ENCODE results near the gene MEP1A.

MEP1A gene

GRCh38 chr6:46888031-46888430 is 94.8 kb downstream of the MEP1A start:
- Histone ChIP-seq H3K27ac (ENCODE audit: low read depth, low read length) (no peak overlapping the region), H4K8ac (ENCODE audit: low read depth, low read length) (no peak overlapping the region), H3K4me1 (ENCODE audit: control insufficient read depth, low read depth, low read length) (no peaks in the 10 kb centered on the region), H4K5ac (ENCODE audit: low read length) (no peak overlapping the region), H3K27me3 (ENCODE audit: insufficient read depth, low read length, poor library complexity) (no peaks in the 10 kb centered on the region), H2BK120ac (ENCODE audit: low read depth, low read length) (no peak overlapping the region), H3K4me3 (ENCODE audit: low read length) (no peak overlapping the region), H2BK5ac (ENCODE audit: low read length) (no peak overlapping the region), H2AK5ac (ENCODE audit: low read length) (no peak overlapping the region), H3K36me3 (ENCODE audit: control insufficient read depth, insufficient read depth, low read length) (no peaks in the 10 kb centered on the region), H3K23ac (ENCODE audit: low read length) (no peak overlapping the region), H2BK15ac (replicated peaks; ENCODE audit: low read depth) (no peak overlapping the region), H3K79me2 (ENCODE audit: control insufficient read depth, insufficient read depth, low read length) (no peaks in the 10 kb centered on the region), H3K4ac (ENCODE audit: low read depth, low read length) (no peak overlapping the region), H3K18ac (ENCODE audit: low read length) (no peak overlapping the region), H3K9ac (ENCODE audit: low read length) (no peak overlapping the region), H3K79me1 (ENCODE audit: low read length) (no peaks in the 10 kb centered on the region), H3K56ac (ENCODE audit: low read length) (no peak overlapping the region), H3K4me2 (ENCODE audit: low read length) (no peak overlapping the region)
- DNase-seq = no peak
- WGBS (ENCODE audit: extremely low coverage, insufficient coverage, low lambda C conversion rate) = no CpG with 5 or more reads among the region's 3 CpGs

GRCh38 chr6:46888578-46888977 is 95.4 kb downstream of the MEP1A start:
- H3K36me3 ChIP-seq (ENCODE audit: control insufficient read depth, insufficient read depth, low read length) = no peaks in the 10 kb centered on the region
- no peaks in the 10 kb centered on the region for H3K79me1 ChIP-seq (ENCODE audit: low read length)
- no peak overlapping the region for H4K8ac ChIP-seq (ENCODE audit: low read depth, low read length)
- H4K5ac ChIP-seq (ENCODE audit: low read length) = no peak overlapping the region
- H2AK5ac ChIP-seq (ENCODE audit: low read length) = no peak overlapping the region
- no peaks in the 10 kb centered on the region for H3K4me1 ChIP-seq (ENCODE audit: control insufficient read depth, low read depth, low read length)
- H3K79me2 ChIP-seq (ENCODE audit: control insufficient read depth, insufficient read depth, low read length) = no peaks in the 10 kb centered on the region
- H2BK5ac ChIP-seq (ENCODE audit: low read length) = no peak overlapping the region
- H2BK120ac ChIP-seq (ENCODE audit: low read depth, low read length) = no peak overlapping the region
- no peak overlapping the region for H3K56ac ChIP-seq (ENCODE audit: low read length)
- no peak overlapping the region for H3K4ac ChIP-seq (ENCODE audit: low read depth, low read length)
- H3K4me3 ChIP-seq (ENCODE audit: low read length) = no peak overlapping the region
- H2BK15ac ChIP-seq (replicated peaks; ENCODE audit: low read depth) = no peak overlapping the region
- no CpG with 5 or more reads among the region's 4 CpGs for WGBS (ENCODE audit: extremely low coverage, insufficient coverage, low lambda C conversion rate)
- no peaks in the 10 kb centered on the region for H3K27me3 ChIP-seq (ENCODE audit: insufficient read depth, low read length, poor library complexity)
- DNase-seq = no peak
- H3K23ac ChIP-seq (ENCODE audit: low read length) = no peak overlapping the region
- no peak overlapping the region for H3K18ac ChIP-seq (ENCODE audit: low read length)
- no peak overlapping the region for H3K4me2 ChIP-seq (ENCODE audit: low read length)
- H3K9ac ChIP-seq (ENCODE audit: low read length) = no peak overlapping the region
- no peak overlapping the region for H3K27ac ChIP-seq (ENCODE audit: low read depth, low read length)

Measured in mesendoderm (in vitro differentiated cells).